Measurements from ENCODE around the gene SMARCE1. TPM values are rescaled to one million over a fixed set of nuclear protein-coding genes. Genes with fewer than 3 reads are reported as not detected.

SMARCE1 gene
- total RNA-seq, 2 experiments from 2014 or later: 75.9 to 109 TPM

DNA sequence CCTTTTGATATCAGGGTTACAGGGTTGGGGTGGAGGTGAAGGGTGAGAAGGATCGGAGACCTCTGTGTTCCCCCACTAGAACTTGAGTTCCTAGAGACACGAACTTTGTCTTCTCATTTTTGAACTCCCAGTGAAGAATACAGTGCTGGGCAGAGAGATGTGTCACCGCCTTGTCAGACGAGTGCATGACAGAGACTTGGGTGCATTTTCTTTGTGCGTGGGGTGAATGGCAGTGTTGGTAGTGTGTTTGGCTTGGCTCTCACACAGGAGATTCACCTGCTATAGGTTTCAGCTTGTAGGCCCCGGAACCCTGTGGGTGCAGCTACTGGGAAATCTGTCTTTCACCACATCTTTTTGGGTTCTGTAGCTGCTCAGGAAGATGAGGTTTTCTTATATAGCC lies 42.3 kb downstream of the SMARCE1 start:
- Histone ChIP-seq H4K20me1 (ENCODE audit: insufficient read depth, low read length) (no peaks in the 10 kb centered on the region), H3K27ac (ENCODE audit: low read depth, low read length, poor library complexity, severe bottlenecking) (no peak overlapping the region), H3K9me2 (ENCODE audit: insufficient read depth, low read length) (no peaks in the 10 kb centered on the region), H3K36me3 (ENCODE audit: insufficient read depth, low read length) (no peaks in the 10 kb centered on the region), H3K4me2 (ENCODE audit: low read length) (no peak overlapping the region), H3K79me2 (ENCODE audit: insufficient read depth, low read depth, low read length) (no peaks in the 10 kb centered on the region), H3K4me1 (ENCODE audit: insufficient read depth, low read length, poor library complexity, severe bottlenecking) (no peaks in the 10 kb centered on the region), H3K9me3 (ENCODE audit: low read length) (no peaks in the 10 kb centered on the region), H3K4me3 (ENCODE audit: low read depth, low read length, poor library complexity, severe bottlenecking) (no peak overlapping the region), H2AFZ (ENCODE audit: low read length) (no peak overlapping the region)
- BruUV-seq (replicated peaks): no TSS peak
- ChIA-PET CTCF (ENCODE audit: unreplicated experiment) (no interaction called here), POLR2A (no interaction called here)
- TF ChIP-seq CTCF (conservative IDR thresholded peaks at IDR 0.05; ENCODE audit: low read length) (no peak), EZH2phosphoT487 (IDR thresholded peaks at IDR 0.05; ENCODE audit: borderline replicate concordance, low read depth, low read length) (no peak)
- DNase-seq (ENCODE audit: low spot score): no peak
- intact Hi-C loops (cut with micrococcal nuclease; ENCODE audit: unreplicated experiment): no loop called here

- peaks cover 3% of the 10 kb centered on the region for H3K4me1 ChIP-seq (ENCODE audit: insufficient read depth, low read length, poor library complexity, severe bottlenecking)
- POLR2A ChIA-PET: no interaction called here
- H3K27ac ChIP-seq (ENCODE audit: low read depth, low read length, poor library complexity, severe bottlenecking): no peak overlapping the region
- no peaks in the 10 kb centered on the region for H3K9me3 ChIP-seq (ENCODE audit: low read length)
- BruUV-seq (replicated peaks): no TSS peak
- TF ChIP-seq CTCF (conservative IDR thresholded peaks at IDR 0.05; ENCODE audit: low read length) (no peak), EZH2phosphoT487 (IDR thresholded peaks at IDR 0.05; ENCODE audit: borderline replicate concordance, low read depth, low read length) (no peak)
- no peaks in the 10 kb centered on the region for H3K79me2 ChIP-seq (ENCODE audit: insufficient read depth, low read depth, low read length)
- H3K4me2 ChIP-seq (ENCODE audit: low read length): no peak overlapping the region
- no peaks in the 10 kb centered on the region for H3K9me2 ChIP-seq (ENCODE audit: insufficient read depth, low read length)
- CTCF ChIA-PET (ENCODE audit: unreplicated experiment): no interaction called here
- H3K4me3 ChIP-seq (ENCODE audit: low read depth, low read length, poor library complexity, severe bottlenecking): no peak overlapping the region
- no peaks in the 10 kb centered on the region for H4K20me1 ChIP-seq (ENCODE audit: insufficient read depth, low read length)
- DNase-seq (ENCODE audit: low spot score): no peak
- no peak overlapping the region for H2AFZ ChIP-seq (ENCODE audit: low read length)
- H3K36me3 ChIP-seq (ENCODE audit: insufficient read depth, low read length): no peaks in the 10 kb centered on the region
- intact Hi-C loops (cut with micrococcal nuclease; ENCODE audit: unreplicated experiment): no loop called here
Measured at GRCh38 chr17:40604327-40605080, 43.1 kb downstream of the SMARCE1 start.
